HG02943 (cell line): Measurements from ENCODE around the gene MSMO1.
A peak's percentile ranks its signal among the peaks of the same experiment; 100 is the strongest.

ENCODE experiments used
- ATAC-seq: cut with Tn5 transposase; IDR thresholded peaks from one replicate; pipeline ENCODE4 v1.9.1; 2021; ENCODE audit warnings: mild to moderate bottlenecking, low read depth, moderate library complexity; ENCODE audit not compliant: unreplicated experiment

The MSMO1 gene

GRCh38 chr4:165359506-165359905 is 32.0 kb downstream of the MSMO1 start:
- ATAC-seq, result no peak

DNA sequence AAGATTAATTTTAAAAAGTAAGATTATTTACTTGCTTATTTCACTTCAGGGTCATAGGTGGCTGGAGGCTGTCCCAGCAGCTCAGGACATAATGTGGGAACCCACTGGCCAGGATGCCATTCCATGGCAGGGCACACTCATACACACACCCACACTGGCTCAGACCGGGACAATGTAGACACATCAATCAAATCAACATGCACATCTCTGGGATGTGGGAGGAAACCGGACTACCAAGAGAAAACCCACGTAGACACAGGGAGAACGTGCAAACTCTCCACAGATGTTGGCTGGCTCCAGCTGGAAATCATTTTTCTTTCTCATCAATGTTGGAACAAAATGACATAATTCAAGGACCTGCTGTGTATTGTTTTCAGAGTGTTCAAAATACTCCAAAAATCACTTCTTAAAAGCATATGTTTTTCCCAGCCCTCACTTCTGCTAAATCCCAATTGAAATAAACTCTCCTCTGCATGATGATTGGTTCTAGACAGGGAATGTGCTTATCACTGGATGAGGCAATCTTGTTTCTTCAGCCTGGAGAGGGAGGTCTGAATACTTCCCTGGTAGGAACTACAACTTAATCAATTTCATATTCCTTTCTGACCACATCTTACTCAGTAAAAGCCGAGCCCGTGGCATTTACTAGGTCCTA is 32.7 kb downstream of the MSMO1 start:
- ATAC-seq, result no peak

GRCh38 chr4:165360985-165361670 is 33.7 kb downstream of the MSMO1 start:
- ATAC-seq, result no peak

- no peak for ATAC-seq
Observed at GRCh38 chr4:165361810-165362209, 34.3 kb downstream of the MSMO1 start.

- no peak for ATAC-seq
Observed at GRCh38 chr4:165364452-165365080, 37.1 kb downstream of the MSMO1 start.

DNA sequence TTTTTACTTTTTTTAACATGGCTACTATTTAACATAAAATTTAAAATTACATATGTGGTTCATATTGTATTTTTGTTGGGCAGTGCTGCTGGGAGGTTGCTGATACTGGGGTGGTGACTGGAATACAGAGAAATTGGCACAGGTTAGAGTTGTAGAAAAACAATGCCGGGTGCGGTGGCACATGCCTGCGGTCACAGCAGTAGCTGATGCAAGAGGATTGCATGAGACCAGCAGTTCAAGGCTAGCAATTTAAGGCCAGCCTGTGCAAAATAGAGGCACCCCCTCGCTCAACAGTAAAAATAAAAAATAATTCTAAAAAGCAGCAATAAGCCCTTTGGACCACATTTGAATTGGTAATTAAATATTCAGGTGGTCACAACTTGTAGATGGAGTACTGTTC is 39.6 kb downstream of the MSMO1 start:
- ATAC-seq, result no peak

GRCh38 chr4:165368114-165368513 is 40.6 kb downstream of the MSMO1 start:
- ATAC-seq, result no peak

GRCh38 chr4:165368567-165368966 is 41.1 kb downstream of the MSMO1 start:
- ATAC-seq, result no peak

DNA sequence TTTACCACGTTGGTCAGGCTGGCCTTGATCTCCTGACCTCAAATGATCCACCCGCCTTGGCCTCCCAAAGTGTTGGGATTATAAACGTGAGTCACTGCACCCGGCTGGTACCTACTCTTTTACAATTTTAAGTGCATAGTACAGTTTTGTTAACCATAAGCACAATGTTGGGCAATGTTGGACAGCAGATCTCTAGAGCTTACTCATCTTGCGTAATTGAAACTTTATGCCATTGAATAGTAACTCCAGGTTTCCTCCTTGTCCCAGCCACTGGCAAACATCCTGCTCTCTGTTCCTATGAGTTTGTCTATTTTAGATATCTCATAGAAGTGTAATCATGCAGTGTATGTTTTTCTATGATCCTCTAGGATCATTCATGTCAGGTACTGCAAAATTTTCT is 42.1 kb downstream of the MSMO1 start:
- ATAC-seq, result no peak

GRCh38 chr4:165370530-165370929 is 43.1 kb downstream of the MSMO1 start:
- ATAC-seq, result no peak

DNA sequence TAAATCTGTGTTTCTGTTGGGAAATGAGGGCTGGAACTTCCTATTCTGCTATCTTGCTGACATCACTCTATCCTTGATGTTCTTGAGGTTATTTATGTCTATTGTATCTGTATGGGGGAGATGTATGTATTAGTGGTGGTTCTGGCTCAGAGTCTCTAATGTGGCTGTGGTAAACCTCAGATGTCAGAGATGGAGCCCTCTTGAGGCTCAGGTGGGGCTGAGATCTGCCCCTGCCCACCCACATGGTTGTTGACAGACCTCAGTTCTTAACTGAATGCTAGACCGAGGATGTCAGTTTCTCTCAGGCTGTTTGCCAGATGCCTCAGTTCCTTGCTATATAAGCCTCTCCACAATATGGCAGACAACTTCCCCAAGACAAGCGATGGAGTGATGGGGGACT is 48.0 kb downstream of the MSMO1 start:
- no peak for ATAC-seq

DNA sequence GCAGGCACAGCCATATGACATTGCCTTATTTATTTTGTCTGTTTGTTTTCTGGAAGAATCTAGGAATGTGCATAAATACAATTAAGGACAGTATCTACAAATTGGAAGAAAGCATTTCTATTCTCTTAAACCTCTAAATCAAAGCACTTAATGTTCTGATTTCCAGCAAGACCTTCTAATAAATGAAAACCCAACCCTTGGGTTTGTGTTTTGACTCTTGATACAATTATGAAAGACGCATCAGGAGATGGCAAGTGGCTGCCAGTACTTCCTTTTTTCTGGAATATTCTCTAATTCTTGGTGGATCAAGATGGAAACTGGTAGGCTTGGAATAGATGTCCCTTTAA is 50.9 kb downstream of the MSMO1 start:
- no peak for ATAC-seq

GRCh38 chr4:165378745-165379677 is 51.5 kb downstream of the MSMO1 start, which contains the start of gene CPE:
Gene CPE (plus strand): TSS chr4:165379008. CDS start chr4:165379222, 214 bp downstream.
- peak; percentile 85 for ATAC-seq

GRCh38 chr4:165379678-165380064 is 52.2 kb downstream of the MSMO1 start:
- ATAC-seq, result no peak

GRCh38 chr4:165380805-165381204 is 53.3 kb downstream of the MSMO1 start:
- ATAC-seq, result no peak

DNA sequence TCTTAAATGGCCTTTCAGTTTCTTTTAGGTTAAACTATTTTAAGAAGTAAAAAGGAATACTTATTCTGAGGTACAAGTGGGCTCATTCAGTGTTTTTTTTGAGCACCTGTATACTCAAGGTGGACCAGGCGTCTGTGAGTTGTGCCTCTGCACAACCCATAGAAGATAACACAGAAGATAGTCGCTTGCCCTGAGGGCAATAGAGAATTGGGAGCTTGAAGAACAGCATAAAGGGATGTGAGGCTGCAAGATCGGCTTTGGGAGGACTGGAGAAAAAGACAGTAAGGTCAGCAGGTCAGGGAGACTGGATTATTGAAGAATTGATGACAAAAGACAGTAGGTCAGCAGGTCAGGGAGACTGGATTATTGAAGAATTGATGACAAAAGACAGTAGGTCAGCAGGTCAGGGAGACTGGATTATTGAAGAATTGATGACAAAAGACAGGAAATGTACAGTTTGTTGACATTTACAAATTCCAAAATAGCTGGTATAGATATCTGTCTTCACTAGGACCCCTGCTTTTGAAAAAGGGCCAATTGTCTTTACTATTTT is 54.4 kb downstream of the MSMO1 start:
- no peak for ATAC-seq

- no peak for ATAC-seq
Observed at GRCh38 chr4:165382640-165383039, 55.2 kb downstream of the MSMO1 start.

DNA sequence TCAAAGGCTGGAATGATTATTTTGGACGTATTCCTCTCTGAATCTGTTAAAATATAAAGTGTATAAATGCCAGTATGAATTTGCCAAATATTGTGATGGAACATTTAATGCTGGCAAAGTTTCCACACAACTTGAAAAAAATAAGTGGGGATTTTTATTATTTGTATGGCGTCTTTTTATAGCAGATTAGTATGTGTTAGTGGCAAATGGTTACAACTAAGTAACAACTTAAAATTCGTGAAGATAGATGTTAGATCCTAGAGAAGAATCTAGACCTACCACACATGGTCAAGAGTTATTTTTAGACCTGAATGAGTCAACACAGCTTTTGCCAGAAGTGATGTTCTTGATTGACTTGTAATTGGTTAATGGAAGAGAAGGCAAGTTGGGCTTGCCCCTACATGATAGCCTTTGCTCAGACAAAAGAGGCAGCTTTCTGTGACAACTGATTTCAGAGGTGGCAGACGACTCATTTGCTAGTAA is 56.2 kb downstream of the MSMO1 start:
- ATAC-seq, result no peak

- ATAC-seq, result no peak
Observed at GRCh38 chr4:165384186-165384585, 56.7 kb downstream of the MSMO1 start.

GRCh38 chr4:165384598-165384997 is 57.1 kb downstream of the MSMO1 start:
- no peak for ATAC-seq
